ENCODE data around the gene FAM181B. TPM values are rescaled to one million over a fixed set of nuclear protein-coding genes. Genes with fewer than 3 reads are reported as not detected.

Gene FAM181B
- total RNA-seq, 1 donor from 2014 or later = not detected

GRCh38 chr11:82759649-82760048 lies 26.0 kb upstream of the FAM181B start:
- DNase-seq = no peak
- TF ChIP-seq, protein P1, sequence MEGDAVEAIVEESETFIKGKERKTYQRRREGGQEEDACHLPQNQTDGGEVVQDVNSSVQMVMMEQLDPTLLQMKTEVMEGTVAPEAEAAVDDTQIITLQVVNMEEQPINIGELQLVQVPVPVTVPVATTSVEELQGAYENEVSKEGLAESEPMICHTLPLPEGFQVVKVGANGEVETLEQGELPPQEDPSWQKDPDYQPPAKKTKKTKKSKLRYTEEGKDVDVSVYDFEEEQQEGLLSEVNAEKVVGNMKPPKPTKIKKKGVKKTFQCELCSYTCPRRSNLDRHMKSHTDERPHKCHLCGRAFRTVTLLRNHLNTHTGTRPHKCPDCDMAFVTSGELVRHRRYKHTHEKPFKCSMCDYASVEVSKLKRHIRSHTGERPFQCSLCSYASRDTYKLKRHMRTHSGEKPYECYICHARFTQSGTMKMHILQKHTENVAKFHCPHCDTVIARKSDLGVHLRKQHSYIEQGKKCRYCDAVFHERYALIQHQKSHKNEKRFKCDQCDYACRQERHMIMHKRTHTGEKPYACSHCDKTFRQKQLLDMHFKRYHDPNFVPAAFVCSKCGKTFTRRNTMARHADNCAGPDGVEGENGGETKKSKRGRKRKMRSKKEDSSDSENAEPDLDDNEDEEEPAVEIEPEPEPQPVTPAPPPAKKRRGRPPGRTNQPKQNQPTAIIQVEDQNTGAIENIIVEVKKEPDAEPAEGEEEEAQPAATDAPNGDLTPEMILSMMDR (IDR thresholded peaks at IDR 0.05) = no peak
- Mint-ChIP-seq H3K9me3 (no peaks in the 10 kb centered on the region), H3K4me1 (peaks cover 9% of the 10 kb centered on the region), H3K27ac (no peak overlapping the region), H3K27me3 (peaks cover 14% of the 10 kb centered on the region), H3K4me3 (no peak overlapping the region), H3K36me3 (ENCODE audit: low read depth) (no peaks in the 10 kb centered on the region)
- POLR2A ChIA-PET = no interaction called here
- ATAC-seq (ENCODE audit: low read depth) = no peak
- intact Hi-C loops (cut with micrococcal nuclease) = no loop called here
- CTCF ChIA-PET = no interaction called here

GRCh38 chr11:82757660-82758357 lies 24.1 kb upstream of the FAM181B start:
- H3K36me3 Mint-ChIP-seq (ENCODE audit: low read depth) = no peaks in the 10 kb centered on the region
- H3K4me3 Mint-ChIP-seq = no peak overlapping the region
- H3K27ac Mint-ChIP-seq = no peak overlapping the region
- ChIA-PET POLR2A (no interaction called here), CTCF (no interaction called here)
- TF ChIP-seq, protein P1 (IDR thresholded peaks at IDR 0.05) = no peak
- H3K9me3 Mint-ChIP-seq = no peaks in the 10 kb centered on the region
- no peak for DNase-seq
- intact Hi-C loops (cut with micrococcal nuclease) = no loop called here
- ATAC-seq (ENCODE audit: low read depth) = no peak
- peaks cover 9% of the 10 kb centered on the region for H3K4me1 Mint-ChIP-seq
- peaks cover 12% of the 10 kb centered on the region for H3K27me3 Mint-ChIP-seq

DNA sequence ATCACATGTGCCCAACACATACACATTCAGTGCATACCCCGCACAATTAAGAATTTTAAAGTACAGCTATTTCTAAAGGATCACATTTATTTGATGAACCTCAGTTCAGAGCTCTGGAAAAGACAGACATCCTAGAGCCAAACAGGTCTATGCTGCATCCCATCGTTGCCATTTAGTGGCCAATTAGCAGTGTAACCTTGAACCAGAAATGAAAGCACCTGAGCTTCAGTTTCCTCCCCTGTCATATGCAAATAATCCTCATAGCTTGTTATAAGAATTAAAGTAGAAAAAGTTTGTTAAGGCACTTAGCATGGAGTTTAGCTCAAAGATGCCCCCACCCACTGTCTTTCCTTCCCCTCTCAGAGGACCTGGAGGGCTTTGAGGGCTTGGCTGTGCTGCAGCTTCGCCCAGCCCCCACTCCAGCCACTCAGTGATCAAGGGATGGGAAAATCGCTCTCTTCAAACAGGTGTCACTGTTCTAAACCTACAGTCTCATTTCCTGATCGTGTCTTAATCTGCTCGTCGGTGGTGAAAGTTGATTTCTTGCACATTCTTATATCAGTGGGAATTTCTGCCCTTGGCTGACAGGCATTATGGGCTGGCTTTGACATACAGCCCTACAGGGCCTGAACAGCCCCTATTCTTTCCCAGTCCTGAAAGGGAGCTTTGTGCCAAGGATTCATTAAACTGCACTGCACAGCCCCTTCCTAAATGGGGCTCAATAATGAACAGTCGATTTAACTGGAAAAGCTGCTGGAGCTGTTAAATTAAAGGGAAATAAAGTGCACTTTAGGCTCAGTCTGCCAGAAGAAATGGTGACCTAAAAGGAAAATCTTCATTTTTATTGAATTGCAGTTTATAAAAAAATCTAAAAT lies 23.3 kb upstream of the FAM181B start:
- no peaks in the 10 kb centered on the region for H3K9me3 Mint-ChIP-seq
- H3K27me3 Mint-ChIP-seq = peaks cover 11% of the 10 kb centered on the region
- no peak for DNase-seq
- ChIA-PET POLR2A (interaction anchor here (0.6 kb wide), 1 partner anchor 24 kb away, joined by 3 read pairs; no protein-coding TSS in a partner anchor), CTCF (no interaction called here)
- ATAC-seq (ENCODE audit: low read depth) = no peak
- no peak overlapping the region for H3K4me3 Mint-ChIP-seq
- intact Hi-C loops (cut with micrococcal nuclease) = no loop called here
- TF ChIP-seq, protein P1 (IDR thresholded peaks at IDR 0.05) = no peak
- H3K27ac Mint-ChIP-seq = no peak overlapping the region
- peaks cover 9% of the 10 kb centered on the region for H3K4me1 Mint-ChIP-seq
- H3K36me3 Mint-ChIP-seq (ENCODE audit: low read depth) = no peaks in the 10 kb centered on the region

GRCh38 chr11:82754410-82754809 lies 20.7 kb upstream of the FAM181B start:
- Mint-ChIP-seq H3K9me3 (no peaks in the 10 kb centered on the region), H3K27me3 (peaks cover 19% of the 10 kb centered on the region), H3K36me3 (ENCODE audit: low read depth) (no peaks in the 10 kb centered on the region), H3K27ac (no peak overlapping the region), H3K4me3 (no peak overlapping the region), H3K4me1 (peaks cover 16% of the 10 kb centered on the region)
- no peak for DNase-seq
- intact Hi-C loops (cut with micrococcal nuclease) = no loop called here
- POLR2A ChIA-PET = no interaction called here
- CTCF ChIA-PET = no interaction called here
- TF ChIP-seq, protein P1 (IDR thresholded peaks at IDR 0.05) = no peak
- no peak for ATAC-seq (ENCODE audit: low read depth)

DNA sequence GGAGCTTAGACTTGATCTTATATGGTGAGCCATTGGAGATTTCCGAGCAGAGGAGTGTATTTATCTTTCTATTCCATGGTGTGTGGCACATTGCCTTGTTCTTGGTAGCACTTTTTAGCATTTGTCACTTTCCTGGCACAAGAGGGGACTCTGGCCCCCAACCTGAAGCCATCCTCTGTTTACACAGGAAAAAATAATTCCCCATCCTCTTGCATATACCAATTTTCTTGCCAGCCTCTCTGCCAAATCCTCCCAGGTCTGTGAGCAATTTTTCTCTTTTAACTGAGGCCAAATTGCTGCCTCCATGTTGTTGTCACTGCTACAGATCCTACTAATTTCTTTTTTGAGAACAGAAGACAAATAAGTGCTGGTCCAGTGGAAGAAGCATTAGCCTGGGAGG lies 20.3 kb upstream of the FAM181B start:
- intact Hi-C loops (cut with micrococcal nuclease) = no loop called here
- Mint-ChIP-seq H3K36me3 (ENCODE audit: low read depth) (no peaks in the 10 kb centered on the region), H3K4me1 (peaks cover 16% of the 10 kb centered on the region), H3K27me3 (peaks cover 19% of the 10 kb centered on the region), H3K27ac (no peak overlapping the region), H3K9me3 (no peaks in the 10 kb centered on the region), H3K4me3 (no peak overlapping the region)
- CTCF ChIA-PET = no interaction called here
- TF ChIP-seq, protein P1 (IDR thresholded peaks at IDR 0.05) = no peak
- DNase-seq (no peak), ATAC-seq (ENCODE audit: low read depth) (no peak)
- POLR2A ChIA-PET = no interaction called here

All from activated B cell treated with CpG ODN at 0.5 μM for 24 hours (primary cell).